Cardiac septum (tissue), 1 donor: ENCODE data around the gene SLC7A4. TPM values are rescaled to one million over a fixed set of nuclear protein-coding genes. Genes with fewer than 3 reads are reported as not detected.
"Not testable (repeated sequence)": the region's sequence is repeated elsewhere in the genome, so short reads cannot be mapped to it uniquely, and the experiment has no call there.

ENCODE experiments used
- DNase-seq: peaks from one replicate; pipeline ENCODE4 v3.0.0-alpha.2; 2020; ENCODE audit warnings: low spot score
- intact Hi-C: fragments of 100-400 bp; cut with DNase I; formaldehyde crosslinking; loops from one replicate; pipeline ENCODE4 v1.14.0; 2022
- total RNA-seq: library from RNA; stranded (reverse); fragmentation: NEBNext Ultra II Directional; extraction: Animal tissue kit (Norgen Biotek cat#: 25700); gene quantifications from one replicate; pipeline ENCODE4 v1.2.1, GENCODE V29; 2021
- donor health status: DM: no; HTN: no; CAD: no.

The SLC7A4 gene
- total RNA-seq, 1 donor from 2014 or later = not detected

- DNase-seq = no peak
- intact Hi-C loops = loop anchor here (10.0 kb wide), 1 partner anchor 79 kb away; no protein-coding TSS in a partner anchor
Measured at GRCh38 chr22:21025763-21026755, 6.3 kb downstream of the SLC7A4 start.

DNA sequence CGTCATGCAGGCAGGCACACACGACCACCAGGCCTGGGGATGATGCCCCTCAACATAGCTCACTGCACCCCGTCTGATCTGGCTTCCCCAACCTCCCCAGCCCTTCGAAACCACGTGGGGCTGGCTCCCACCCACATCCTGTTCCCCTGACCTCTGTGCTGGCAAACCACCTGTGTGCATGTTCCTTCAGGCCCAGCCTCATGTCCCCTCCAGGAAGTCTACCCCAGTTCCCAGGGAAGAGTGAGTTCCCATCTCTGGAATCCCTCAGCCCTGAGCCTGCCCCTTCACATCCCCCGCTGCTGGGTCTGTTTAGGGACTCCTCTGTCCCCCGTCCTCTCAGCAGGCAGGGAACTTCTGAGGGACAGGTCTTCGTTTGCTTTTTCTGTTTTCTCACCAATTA, 7.1 kb downstream of the SLC7A4 start:
- intact Hi-C loops = loop anchor here (10.0 kb wide), 1 partner anchor 80 kb away; no protein-coding TSS in a partner anchor
- DNase-seq = no peak

- no peak for DNase-seq
- intact Hi-C loops = loop anchor here (10.0 kb wide), 1 partner anchor 82 kb away; no protein-coding TSS in a partner anchor
Measured at GRCh38 chr22:21022955-21023614, 9.3 kb downstream of the SLC7A4 start.

- intact Hi-C loops = loop anchor here (10.0 kb wide), 1 partner anchor 82 kb away; no protein-coding TSS in a partner anchor
- no peak for DNase-seq
Measured at GRCh38 chr22:21022507-21022906, 9.9 kb downstream of the SLC7A4 start.

DNA sequence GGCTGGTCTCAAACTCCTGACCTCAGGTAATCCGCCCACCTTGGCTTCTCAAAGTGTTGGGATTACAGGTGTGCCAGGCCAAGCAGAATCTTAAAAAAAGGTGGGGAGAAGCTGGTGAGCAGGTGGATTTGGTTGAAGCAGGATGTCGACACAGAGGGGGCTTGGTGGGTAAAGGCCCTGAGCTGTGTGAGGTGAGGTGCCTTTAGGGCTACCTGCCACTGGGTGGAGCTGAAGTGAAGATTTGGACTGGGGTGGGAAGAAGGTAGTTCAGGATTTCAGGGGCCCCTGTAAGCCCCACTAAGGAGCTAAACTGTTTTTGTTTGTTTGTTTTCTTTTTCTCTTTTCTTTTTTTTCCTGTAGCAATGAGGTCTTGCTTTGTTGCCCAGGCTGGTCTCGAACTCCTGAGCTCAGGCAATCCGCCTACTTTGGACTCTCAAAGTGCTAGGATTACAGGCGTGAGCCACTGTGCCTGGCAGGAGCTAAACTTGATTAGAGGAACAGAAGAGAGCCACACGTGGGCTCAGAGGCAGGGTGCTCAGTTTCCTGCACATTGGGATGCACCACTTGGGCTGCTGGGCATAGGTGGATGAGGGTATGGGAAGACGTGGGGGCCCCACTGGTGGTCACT, 11.4 kb downstream of the SLC7A4 start:
- DNase-seq = no peak
- intact Hi-C loops = loop anchor here (10.0 kb wide), 1 partner anchor 84 kb away; no protein-coding TSS in a partner anchor

DNA sequence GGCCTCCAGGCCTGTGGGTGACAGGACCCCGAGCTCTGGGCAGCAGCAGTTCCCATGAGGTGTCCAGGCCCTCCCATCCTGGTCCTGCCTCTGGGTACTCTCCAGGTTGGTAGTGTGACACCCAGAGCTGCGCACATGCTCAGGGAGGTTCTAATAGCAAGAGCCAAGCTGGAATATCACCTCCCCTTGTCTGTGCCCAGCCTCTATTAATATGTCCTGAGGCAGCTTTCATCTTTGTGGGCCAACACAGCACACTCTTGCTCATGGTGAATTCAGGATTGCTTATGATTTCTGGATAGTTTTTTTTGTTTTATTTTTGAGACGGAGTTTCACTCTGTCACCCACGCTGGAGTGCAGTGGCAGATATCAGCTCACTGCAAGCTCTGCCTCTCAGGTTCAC, 14.0 kb downstream of the SLC7A4 start:
- intact Hi-C loops = no loop called here
- DNase-seq = no peak

DNA sequence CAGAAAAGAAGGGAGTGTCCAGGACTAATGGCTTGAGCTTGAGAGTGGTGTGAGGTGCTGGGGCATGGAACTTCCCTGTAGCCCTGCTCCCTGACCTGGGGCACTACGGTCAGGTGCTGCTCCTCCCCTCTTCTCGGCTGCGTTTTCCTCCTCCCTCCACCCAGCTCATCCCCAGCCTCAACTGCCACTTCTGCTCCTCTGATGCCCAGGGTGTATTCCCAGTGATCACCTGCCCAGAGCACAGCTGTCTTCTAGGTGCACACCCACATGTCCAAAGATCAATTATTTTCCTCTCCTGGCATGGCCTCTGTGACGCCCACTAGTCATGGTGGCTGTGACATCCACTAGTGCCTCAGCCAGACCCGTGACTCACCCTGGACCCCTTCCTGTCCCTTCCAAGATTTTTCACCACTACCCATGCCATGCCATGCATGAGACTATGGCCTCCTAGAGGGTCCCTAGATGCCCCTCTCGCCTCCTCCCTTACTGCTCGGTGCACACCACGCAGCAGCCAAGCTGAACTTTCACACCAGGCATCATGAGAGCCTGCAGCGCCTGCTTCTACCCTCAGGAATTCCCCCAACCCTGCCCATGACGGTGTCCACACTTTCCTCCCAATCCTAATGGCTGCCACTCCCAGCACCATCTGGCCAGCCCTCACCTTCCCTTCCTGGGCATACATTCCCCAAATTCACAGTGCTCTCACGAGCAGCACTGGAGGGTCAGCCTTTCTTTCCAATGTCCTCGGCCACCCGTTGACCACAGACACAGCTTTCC, 15.5 kb downstream of the SLC7A4 start:
- no peak for DNase-seq
- intact Hi-C loops = no loop called here

DNA sequence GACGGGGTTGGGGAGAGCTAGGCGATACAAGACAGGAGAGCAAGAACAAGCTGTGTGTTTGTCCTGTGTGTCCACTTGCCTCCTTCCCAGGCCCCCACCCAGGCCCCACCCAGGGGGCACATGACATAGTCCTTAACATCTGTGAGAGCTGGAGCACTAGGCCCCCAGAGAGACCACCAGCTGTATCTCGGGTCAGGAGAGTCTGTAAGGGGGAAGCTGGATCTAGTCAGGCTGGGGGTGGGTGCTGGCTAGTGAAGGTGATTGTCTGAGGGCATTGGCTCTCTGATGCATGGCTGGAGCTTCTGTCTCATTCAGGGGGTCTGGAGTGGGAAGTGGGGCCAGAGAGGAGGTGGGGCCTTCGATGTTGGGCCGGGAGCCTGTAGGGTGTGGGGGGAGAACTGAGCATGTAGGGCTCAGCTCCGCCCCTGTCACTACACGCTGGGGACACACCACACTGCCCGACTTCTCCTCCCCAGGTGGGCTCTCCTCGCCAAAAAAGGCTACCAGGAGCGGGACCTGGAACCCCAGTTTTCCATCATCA, 16.8 kb downstream of the SLC7A4 start:
- intact Hi-C loops = no loop called here
- no peak for DNase-seq

- no peak for DNase-seq
- intact Hi-C loops = loop anchor here (5.0 kb wide), 1 partner anchor 32 kb away; the partner anchor contains the start of gene LRRC74B
Measured at GRCh38 chr22:21014726-21015465, 17.5 kb downstream of the SLC7A4 start, which contains the start of gene P2RX6. P2RX6 (plus strand) TSS chr22:21015165; CDS start chr22:21015175, 10 bp downstream.

- peak; percentile 91 for DNase-seq
- intact Hi-C loops = loop anchor here (5.0 kb wide), 1 partner anchor 33 kb away; the partner anchor contains the start of gene LRRC74B
Measured at GRCh38 chr22:21014202-21014725, 18.1 kb downstream of the SLC7A4 start.

DNA sequence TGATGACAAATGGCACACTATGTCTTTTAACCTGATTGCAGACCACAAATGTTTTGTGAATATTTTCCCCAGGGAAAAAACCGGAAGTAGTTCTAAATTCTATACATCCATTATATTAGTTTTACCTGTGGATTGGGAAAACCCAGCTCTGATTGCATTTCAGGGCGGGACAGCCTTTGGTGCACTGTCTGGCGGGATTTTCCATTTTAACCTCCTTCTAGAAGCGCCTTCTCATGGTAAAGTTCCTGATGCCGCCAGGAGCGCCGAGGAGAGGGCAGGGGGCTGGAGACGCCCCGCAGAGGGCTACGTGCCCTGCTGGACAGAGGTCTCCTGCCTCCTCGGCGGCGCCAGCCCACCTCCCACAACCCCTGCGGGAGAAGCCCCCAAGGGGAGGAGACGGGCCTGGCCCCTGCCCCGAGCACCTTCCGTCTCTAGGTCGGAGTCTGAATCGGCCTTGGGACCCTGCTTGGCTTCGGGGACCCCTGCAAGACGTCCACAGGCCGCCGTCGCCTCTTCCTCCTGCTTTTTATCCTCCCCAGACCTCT, 18.6 kb downstream of the SLC7A4 start:
- no peak for DNase-seq
- intact Hi-C loops = loop anchor here (5.0 kb wide), 1 partner anchor 34 kb away; the partner anchor contains the start of gene LRRC74B

GRCh38 chr22:21012446-21013407, 19.6 kb downstream of the SLC7A4 start:
- no peak for DNase-seq
- intact Hi-C loops = loop anchor here (5.0 kb wide), 1 partner anchor 35 kb away; the partner anchor contains the start of gene LRRC74B

GRCh38 chr22:21010426-21011113, 21.8 kb downstream of the SLC7A4 start:
- intact Hi-C loops = loop anchor here (5.0 kb wide), 1 partner anchor 37 kb away; the partner anchor contains the start of gene LRRC74B
- no peak for DNase-seq

- DNase-seq = no peak
- intact Hi-C loops = loop anchor here (5.0 kb wide), 1 partner anchor 37 kb away; the partner anchor contains the start of gene LRRC74B
Measured at GRCh38 chr22:21009638-21010425, 22.5 kb downstream of the SLC7A4 start.

DNA sequence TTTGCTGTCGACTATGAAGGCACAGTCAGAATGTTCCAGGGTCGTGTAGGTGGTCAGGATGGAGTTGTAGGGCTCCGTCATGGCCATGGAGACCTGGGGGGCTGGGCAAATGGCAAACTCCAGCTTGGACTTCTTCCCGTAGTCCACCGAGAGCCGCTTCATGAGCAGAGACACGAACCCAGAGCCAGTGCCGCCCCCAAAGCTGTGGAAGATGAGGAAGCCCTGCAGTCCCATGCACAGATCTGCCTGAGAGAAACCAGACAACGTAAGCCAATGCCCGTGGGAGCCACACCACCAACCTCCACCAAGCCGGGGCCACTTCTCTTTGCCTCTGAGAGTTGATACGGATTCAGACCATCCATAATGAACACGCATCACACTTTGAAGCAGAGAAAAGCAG, 23.2 kb downstream of the SLC7A4 start:
- DNase-seq = not testable (repeated sequence)

More for the DNA sequence above, 23.2 kb downstream of the SLC7A4 start:
- intact Hi-C loops = not testable (repeated sequence)
